Endodermal cell (in vitro differentiated cells): ENCODE data around the gene RCL1. TPM values are rescaled to one million over a fixed set of nuclear protein-coding genes. Genes with fewer than 3 reads are reported as not detected.
"Not testable (repeated sequence)": the region's sequence is repeated elsewhere in the genome, so short reads cannot be mapped to it uniquely, and the experiment has no call there.

Experiments used
- DNase-seq: peaks from one replicate; pipeline ENCODE4 v3.0.0-alpha.2; 2017
- H3K27ac ChIP-seq: 2 replicates; pipeline ENCODE4 v1.5.1; 2013; ENCODE audit warnings: mild to moderate bottlenecking, low read depth, low read length, moderate library complexity
- H3K27me3 ChIP-seq: 2 replicates; pipeline ENCODE4 v1.6.1; 2013; ENCODE audit warnings: mild to moderate bottlenecking, low read length, moderate library complexity; ENCODE audit not compliant: insufficient read depth, control insufficient read depth, poor library complexity, severe bottlenecking
- H3K36me3 ChIP-seq: 2 replicates; pipeline ENCODE4 v1.7.0; 2013; ENCODE audit warnings: mild to moderate bottlenecking, low read length, moderate library complexity; ENCODE audit not compliant: control insufficient read depth, insufficient read depth
- H3K4me1 ChIP-seq: one replicate; pipeline ENCODE4 v1.7.0; 2013; ENCODE audit warnings: low read length; ENCODE audit not compliant: control insufficient read depth, insufficient read depth
- H3K4me3 ChIP-seq: 2 replicates; pipeline ENCODE4 v1.5.1; 2013; ENCODE audit warnings: mild to moderate bottlenecking, low read length, moderate library complexity
- H3K9ac ChIP-seq: 2 replicates; pipeline ENCODE4 v1.6.1; 2013; ENCODE audit warnings: mild to moderate bottlenecking, low read length, moderate library complexity; ENCODE audit not compliant: poor library complexity, severe bottlenecking; ENCODE audit errors: extremely low read depth
- H3K9me3 ChIP-seq: 2 replicates; pipeline ENCODE4 v1.6.1; 2013; ENCODE audit warnings: mild to moderate bottlenecking, low read length, moderate library complexity; ENCODE audit not compliant: control insufficient read depth
- H3K27ac Mint-ChIP-seq: 2 replicates; pipeline ENCODE4 v1.8.0; 2020; ENCODE audit warnings: mixed read lengths
- H3K27me3 Mint-ChIP-seq: 2 replicates; pipeline ENCODE4 v1.8.0; 2021; ENCODE audit warnings: mild to moderate bottlenecking, mixed read lengths; ENCODE audit not compliant: insufficient read depth
- H3K36me3 Mint-ChIP-seq: 2 replicates; pipeline ENCODE4 v1.8.0; 2020; ENCODE audit warnings: low read depth, mixed read lengths
- H3K4me1 Mint-ChIP-seq: 2 replicates; pipeline ENCODE4 v1.8.0; 2020; ENCODE audit warnings: mixed read lengths
- H3K4me3 Mint-ChIP-seq: 2 replicates; pipeline ENCODE4 v1.8.0; 2020; ENCODE audit warnings: mild to moderate bottlenecking, moderate library complexity, mixed read lengths
- H3K9me3 Mint-ChIP-seq: 2 replicates; pipeline ENCODE4 v1.8.0; 2020; ENCODE audit warnings: mild to moderate bottlenecking, mixed read lengths
- WGBS, 2 experiments: methylation state at CpG; one replicate each; pipeline versions ENCODE4 v1.1.5 to v1.1.7; 2013; ENCODE audit warnings: missing lambda C conversion rate in 2 of 2, mixed read lengths in 1 of 2; ENCODE audit not compliant: insufficient coverage in 1 of 2, insufficient read length in 1 of 2; 5-methylcytosine and 5-hydroxymethylcytosine counted together
- total RNA-seq, 2 donors: library from RNA; stranded (reverse); fragmentation: NEBNext Ultra II Directional in 1 of 2; extraction: Animal tissue kit (Norgen Biotek cat#: 25700) in 1 of 2; gene quantifications; 2 replicates in 1 of 2; 3 replicates in 1 of 2; pipeline ENCODE4 v1.2.1, GENCODE V29; 2021
- TF ChIP-seq, protein P1 (sequence below): fragments of 200-600 bp; sonication (generic); conservative IDR thresholded peaks from 2 replicates; pipeline ENCODE4 v1.5.0; 2021; ENCODE audit warnings: antibody characterized with exemption, mild to moderate bottlenecking

RCL1 gene
- total RNA-seq, 2 donors from 2014 or later = 13.2 to 18.6 TPM

DNA sequence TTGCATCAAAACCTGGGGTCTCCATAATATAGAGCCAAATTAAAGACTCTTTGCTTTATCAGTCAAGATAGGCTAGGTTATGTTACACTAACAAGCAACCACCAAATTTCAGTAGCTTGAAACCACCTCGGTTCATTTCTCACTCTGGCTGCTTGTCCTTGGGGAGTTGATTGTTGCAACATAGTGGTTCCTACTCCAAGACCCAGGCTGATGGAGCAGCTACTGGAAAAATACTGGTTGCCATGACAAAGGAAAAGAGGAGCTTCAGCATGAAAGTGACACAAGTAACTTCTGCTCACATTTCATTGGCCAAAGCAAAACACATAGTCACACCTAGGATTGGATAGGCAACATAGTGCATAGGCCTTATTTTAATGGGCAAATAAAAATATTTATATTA is 18.5 kb upstream of the RCL1 start:
- TF ChIP-seq, protein P1, sequence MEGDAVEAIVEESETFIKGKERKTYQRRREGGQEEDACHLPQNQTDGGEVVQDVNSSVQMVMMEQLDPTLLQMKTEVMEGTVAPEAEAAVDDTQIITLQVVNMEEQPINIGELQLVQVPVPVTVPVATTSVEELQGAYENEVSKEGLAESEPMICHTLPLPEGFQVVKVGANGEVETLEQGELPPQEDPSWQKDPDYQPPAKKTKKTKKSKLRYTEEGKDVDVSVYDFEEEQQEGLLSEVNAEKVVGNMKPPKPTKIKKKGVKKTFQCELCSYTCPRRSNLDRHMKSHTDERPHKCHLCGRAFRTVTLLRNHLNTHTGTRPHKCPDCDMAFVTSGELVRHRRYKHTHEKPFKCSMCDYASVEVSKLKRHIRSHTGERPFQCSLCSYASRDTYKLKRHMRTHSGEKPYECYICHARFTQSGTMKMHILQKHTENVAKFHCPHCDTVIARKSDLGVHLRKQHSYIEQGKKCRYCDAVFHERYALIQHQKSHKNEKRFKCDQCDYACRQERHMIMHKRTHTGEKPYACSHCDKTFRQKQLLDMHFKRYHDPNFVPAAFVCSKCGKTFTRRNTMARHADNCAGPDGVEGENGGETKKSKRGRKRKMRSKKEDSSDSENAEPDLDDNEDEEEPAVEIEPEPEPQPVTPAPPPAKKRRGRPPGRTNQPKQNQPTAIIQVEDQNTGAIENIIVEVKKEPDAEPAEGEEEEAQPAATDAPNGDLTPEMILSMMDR = no peak
- Histone ChIP-seq H3K9ac (no peak overlapping the region), H3K27ac (no peak overlapping the region), H3K27me3 (no peaks in the 10 kb centered on the region), H3K4me1 (no peaks in the 10 kb centered on the region), H3K4me3 (no peak overlapping the region), H3K9me3 (no peaks in the 10 kb centered on the region), H3K36me3 (no peaks in the 10 kb centered on the region)
- no peaks in the 10 kb centered on the region for H3K27me3 Mint-ChIP-seq
- peak; percentile 24 for DNase-seq
- no peak overlapping the region for H3K27ac Mint-ChIP-seq
- H3K36me3 Mint-ChIP-seq = no peaks in the 10 kb centered on the region
- H3K4me3 Mint-ChIP-seq = no peak overlapping the region
- peaks cover 1% of the 10 kb centered on the region for H3K9me3 Mint-ChIP-seq
- H3K4me1 Mint-ChIP-seq = no peaks in the 10 kb centered on the region
- WGBS, 2 experiments = 81% methylated on average over 1 of the region's 1 CpG; no CpG with 5 or more reads in 1 of the 2 experiments

GRCh38 chr9:4774958-4775357 is 17.8 kb upstream of the RCL1 start:
- H3K4me3 ChIP-seq, H3K27me3 Mint-ChIP-seq, H3K9me3 ChIP-seq, H3K9me3 Mint-ChIP-seq, H3K4me3 Mint-ChIP-seq, DNase-seq, H3K4me1 ChIP-seq, H3K27ac ChIP-seq, H3K27ac Mint-ChIP-seq, H3K27me3 ChIP-seq, H3K9ac ChIP-seq, H3K36me3 Mint-ChIP-seq, H3K4me1 Mint-ChIP-seq, H3K36me3 ChIP-seq: not testable (repeated sequence)
- 83% methylated on average over 2 of the region's 2 CpGs; no CpG with 5 or more reads in 1 of the 2 experiments for WGBS, 2 experiments

DNA sequence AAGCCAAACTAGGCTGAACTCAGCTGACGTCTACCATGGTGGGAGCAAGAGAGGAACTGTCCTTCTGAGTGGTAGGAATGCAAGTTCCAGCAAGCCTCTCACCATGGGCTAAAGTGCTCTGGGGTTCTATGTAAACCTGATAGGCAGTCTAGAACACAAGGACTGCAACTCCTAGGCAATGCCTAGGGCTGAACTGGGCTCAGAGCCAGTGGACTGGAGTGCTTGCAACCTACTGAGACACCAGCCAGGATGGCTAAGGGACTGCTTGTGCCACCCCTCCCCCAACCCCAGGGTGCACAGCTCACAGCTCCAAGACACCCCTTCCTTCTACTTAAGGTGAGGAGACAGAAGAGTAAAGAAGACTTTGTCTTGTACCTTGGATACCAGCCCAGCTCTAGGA is 12.1 kb upstream of the RCL1 start:
- DNase-seq = peak; percentile 24
- Histone ChIP-seq H3K9me3 (no peaks in the 10 kb centered on the region), H3K9ac (no peak overlapping the region), H3K27ac (no peak overlapping the region), H3K27me3 (no peaks in the 10 kb centered on the region), H3K4me1 (no peaks in the 10 kb centered on the region), H3K4me3 (no peak overlapping the region), H3K36me3 (no peaks in the 10 kb centered on the region)
- H3K9me3 Mint-ChIP-seq = no peaks in the 10 kb centered on the region
- WGBS, 2 experiments = 92 to 100% methylated on average over 1 of the region's 1 CpG
- H3K27ac Mint-ChIP-seq = no peak overlapping the region
- H3K4me1 Mint-ChIP-seq = peaks cover 13% of the 10 kb centered on the region
- TF ChIP-seq, protein P1 = no peak
- H3K27me3 Mint-ChIP-seq = no peaks in the 10 kb centered on the region
- no peak overlapping the region for H3K4me3 Mint-ChIP-seq
- no peaks in the 10 kb centered on the region for H3K36me3 Mint-ChIP-seq

GRCh38 chr9:4781408-4781807 is 11.3 kb upstream of the RCL1 start:
- 86% methylated on average over 2 of the region's 2 CpGs for WGBS, 2 experiments
- no peak overlapping the region for H3K4me3 ChIP-seq
- no peak overlapping the region for H3K9ac ChIP-seq
- no peaks in the 10 kb centered on the region for H3K36me3 ChIP-seq
- no peaks in the 10 kb centered on the region for H3K27me3 ChIP-seq
- TF ChIP-seq, protein P1 = no peak
- Mint-ChIP-seq H3K4me1 (peaks cover 13% of the 10 kb centered on the region), H3K27ac (no peak overlapping the region), H3K27me3 (no peaks in the 10 kb centered on the region), H3K36me3 (no peaks in the 10 kb centered on the region), H3K9me3 (no peaks in the 10 kb centered on the region), H3K4me3 (no peak overlapping the region)
- H3K9me3 ChIP-seq = no peaks in the 10 kb centered on the region
- H3K27ac ChIP-seq = no peak overlapping the region
- DNase-seq = peak; percentile 27
- H3K4me1 ChIP-seq = no peaks in the 10 kb centered on the region

GRCh38 chr9:4783191-4783590 is 9.6 kb upstream of the RCL1 start:
- H3K4me1 Mint-ChIP-seq = peaks cover 13% of the 10 kb centered on the region
- H3K27me3 Mint-ChIP-seq, H3K4me3 ChIP-seq, H3K9ac ChIP-seq, H3K36me3 Mint-ChIP-seq, H3K4me3 Mint-ChIP-seq, H3K36me3 ChIP-seq, H3K9me3 ChIP-seq, H3K27ac ChIP-seq, H3K4me1 ChIP-seq, DNase-seq, H3K27me3 ChIP-seq, H3K27ac Mint-ChIP-seq, H3K9me3 Mint-ChIP-seq: not testable (repeated sequence)
- 93 to 100% methylated on average over 1 to 4 of the region's 4 CpGs for WGBS, 2 experiments
